GM23338 (cell line): ENCODE results near the gene SLC8B1. TPM values are rescaled to one million over a fixed set of nuclear protein-coding genes. Genes with fewer than 3 reads are reported as not detected.

ENCODE experiments used
- ATAC-seq: fragments of 200-7000 bp; cut with Tn5 transposase; 3 replicates; pipeline ENCODE4 v1.9.1; 2020
- DNase-seq: peaks from one replicate; pipeline ENCODE4 v3.0.0-alpha.2; 2015; ENCODE audit warnings: low spot score
- H2AFZ ChIP-seq: fragments of 200-600 bp; sonication (generic); 2 replicates; pipeline ENCODE4 v1.8.0; 2016; ENCODE audit warnings: antibody characterized with exemption, mild to moderate bottlenecking, moderate library complexity
- H3F3A ChIP-seq: fragments of 200-600 bp; sonication (generic); replicated peaks from 2 replicates; pipeline ENCODE4 v1.8.0; 2017; ENCODE audit warnings: antibody characterized with exemption, mixed run types, low read depth
- H3K27ac ChIP-seq: fragments of 200-600 bp; sonication (generic); 2 replicates; pipeline ENCODE4 v1.6.1; 2016; ENCODE audit warnings: low read depth
- H3K27me3 ChIP-seq: fragments of 200-600 bp; sonication (generic); 2 replicates; pipeline ENCODE4 v1.8.0; 2016; ENCODE audit warnings: mild to moderate bottlenecking, mixed run types, moderate library complexity; ENCODE audit not compliant: insufficient read depth
- H3K36me3 ChIP-seq: fragments of 200-600 bp; sonication (generic); 2 replicates; pipeline ENCODE4 v1.8.0; 2016; ENCODE audit warnings: mild to moderate bottlenecking; ENCODE audit not compliant: insufficient read depth
- H3K4me1 ChIP-seq: fragments of 200-600 bp; sonication (generic); 2 replicates; pipeline ENCODE4 v1.8.0; 2016; ENCODE audit warnings: mild to moderate bottlenecking, moderate library complexity; ENCODE audit not compliant: insufficient read depth
- H3K4me2 ChIP-seq: fragments of 200-600 bp; sonication (generic); 2 replicates; pipeline ENCODE4 v1.7.1; 2017; ENCODE audit warnings: mixed run types
- H3K4me3 ChIP-seq: fragments of 200-600 bp; sonication (generic); 2 replicates; pipeline ENCODE4 v1.6.1; 2016; ENCODE audit warnings: mixed run types
- H3K79me2 ChIP-seq: fragments of 200-600 bp; sonication (generic); replicated peaks from 2 replicates; pipeline ENCODE4 v1.8.0; 2017; ENCODE audit warnings: mild to moderate bottlenecking; ENCODE audit not compliant: insufficient read depth
- H3K9me2 ChIP-seq: fragments of 200-600 bp; sonication (generic); 2 replicates; pipeline ENCODE4 v1.8.0; 2017; ENCODE audit not compliant: insufficient read depth
- H4K20me1 ChIP-seq: fragments of 200-600 bp; sonication (generic); replicated peaks from 2 replicates; pipeline ENCODE4 v1.8.0; 2017; ENCODE audit warnings: mild to moderate bottlenecking; ENCODE audit not compliant: insufficient read depth
- H3K27ac Mint-ChIP-seq: 2 replicates; pipeline ENCODE4 v1.8.0; 2020; ENCODE audit warnings: inconsistent platforms, mild to moderate bottlenecking, moderate library complexity, mixed read lengths
- H3K27me3 Mint-ChIP-seq: 3 replicates; pipeline ENCODE4 v1.8.0; 2022; ENCODE audit warnings: low read depth, mild to moderate bottlenecking, moderate library complexity, mixed read lengths, inconsistent platforms; ENCODE audit not compliant: insufficient read depth, poor library complexity
- H3K36me3 Mint-ChIP-seq: 3 replicates; pipeline ENCODE4 v1.8.0; 2021; ENCODE audit warnings: low read depth, mild to moderate bottlenecking, inconsistent platforms, moderate library complexity, mixed read lengths
- H3K4me1 Mint-ChIP-seq: 3 replicates; pipeline ENCODE4 v1.8.0; 2020; ENCODE audit warnings: mild to moderate bottlenecking, inconsistent platforms, mixed read lengths
- H3K4me3 Mint-ChIP-seq: 3 replicates; pipeline ENCODE4 v1.8.0; 2021; ENCODE audit warnings: moderate library complexity, mild to moderate bottlenecking, inconsistent platforms, mixed read lengths
- H3K9me3 Mint-ChIP-seq: 3 replicates; pipeline ENCODE4 v1.8.0; 2020; ENCODE audit warnings: moderate library complexity, mild to moderate bottlenecking, inconsistent platforms, mixed read lengths
- CREB1 ChIP-seq: fragments of 250-450 bp; sonication (Bioruptor Pico); IDR thresholded peaks from 2 replicates; pipeline ENCODE4 v1.5.0; 2020; ENCODE audit warnings: low read depth, mild to moderate bottlenecking, moderate library complexity
- CTCF ChIP-seq, 2 experiments: fragments of 200-600 bp in 1 of 2; sonication (generic) in 1 of 2; conservative IDR thresholded peaks; 2 replicates each; pipeline versions ENCODE4 v1.5.1 to v1.6.1; 2016 to 2017; ENCODE audit warnings: antibody characterized with exemption in 2 of 2, low read depth in 2 of 2, mild to moderate bottlenecking in 2 of 2, moderate library complexity in 1 of 2
- EZH2 ChIP-seq: fragments of 200-600 bp; sonication (generic); IDR thresholded peaks from one replicate; pipeline ENCODE4 v1.8.0; 2017; ENCODE audit warnings: antibody characterized with exemption, mild to moderate bottlenecking, low read depth; ENCODE audit not compliant: unreplicated experiment
- JUNB ChIP-seq: IDR thresholded peaks from one replicate; pipeline ENCODE4 v1.6.1; 2016; ENCODE audit warnings: antibody characterized with exemption; ENCODE audit not compliant: unreplicated experiment
- POLR2AphosphoS5 ChIP-seq: IDR thresholded peaks from 2 replicates; pipeline ENCODE4 v1.6.1; 2016; ENCODE audit warnings: antibody characterized with exemption, low read depth
- STAT1 ChIP-seq: IDR thresholded peaks from one replicate; pipeline ENCODE4 v1.6.1; 2016; ENCODE audit warnings: antibody characterized with exemption; ENCODE audit not compliant: unreplicated experiment
- ZNF114 ChIP-seq: fragments of 250-450 bp; sonication (Bioruptor Pico); IDR thresholded peaks from 2 replicates; pipeline ENCODE4 v1.5.0; 2020; ENCODE audit warnings: mild to moderate bottlenecking, moderate library complexity
- ZNF331 ChIP-seq: fragments of 250-450 bp; sonication (Bioruptor Pico); IDR thresholded peaks from 2 replicates; pipeline ENCODE4 v1.5.0; 2020; ENCODE audit warnings: low read depth, mild to moderate bottlenecking, moderate library complexity
- ZNF462 ChIP-seq: fragments of 250-450 bp; sonication (Bioruptor Pico); IDR thresholded peaks from 2 replicates; pipeline ENCODE4 v1.5.0; 2020; ENCODE audit warnings: mild to moderate bottlenecking, moderate library complexity
- polyA plus RNA-seq: library from polyadenylated mRNA; unstranded; fragments of >200 nt; fragmentation: Nextera tagmentation; extraction: Ambion mirVana; gene quantifications from 2 replicates; pipeline ENCODE4 v1.2.1, GENCODE V29; 2016
- total RNA-seq: library from RNA; depleted of rRNA; stranded (reverse); fragments of >200 nt; shearing (Covaris generic); gene quantifications from 2 replicates; pipeline ENCODE4 v1.2.3, GENCODE V29; 2014
- TF ChIP-seq, protein P1 (sequence below): IDR thresholded peaks from 2 replicates; pipeline ENCODE4 v1.6.1; 2016; ENCODE audit warnings: antibody characterized with exemption
- TF ChIP-seq, protein P2 (sequence below): IDR thresholded peaks from one replicate; pipeline ENCODE4 v1.6.1; 2018; ENCODE audit warnings: antibody characterized with exemption; ENCODE audit not compliant: unreplicated experiment

The SLC8B1 gene
- total and polyA plus RNA-seq, 2 experiments from 2014 or later, result 6.0 to 8.9 TPM

- TF ChIP-seq CTCF (conservative IDR thresholded peaks at IDR 0.05; ENCODE audit: low read depth in 2 of 2) (no peak), JUNB (no peak), ZNF114 (CRISPR knock-in tag) (no peak), EZH2 (no peak)
Measured at GRCh38 chr12:113285679-113286610, 49.0 kb downstream of the SLC8B1 start (continued).

DNA sequence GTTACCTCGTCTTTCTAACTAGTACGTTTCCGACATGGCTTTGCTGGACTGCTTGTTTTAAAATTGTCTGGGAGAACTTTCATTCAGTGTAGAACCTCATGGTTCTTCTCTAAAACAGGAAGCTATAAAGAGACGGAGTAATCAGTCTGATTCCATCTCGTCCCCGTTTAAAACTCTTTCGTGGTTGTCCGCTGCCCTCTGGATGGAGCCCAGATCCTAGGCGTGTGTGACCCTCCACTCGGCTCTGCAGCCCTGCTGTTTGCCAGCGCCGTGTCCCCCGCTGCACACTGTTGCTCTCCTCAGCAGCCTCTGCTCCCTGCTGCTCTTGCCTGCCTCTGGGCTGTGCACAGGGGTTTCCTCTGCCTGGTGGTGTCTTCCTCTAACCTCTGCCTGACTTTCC lies 50.2 kb downstream of the SLC8B1 start:
- Mint-ChIP-seq H3K27me3 (peaks cover 2% of the 10 kb centered on the region), H3K9me3 (no peaks in the 10 kb centered on the region), H3K4me3 (no peak overlapping the region), H3K27ac (no peak overlapping the region), H3K36me3 (peaks cover 6% of the 10 kb centered on the region), H3K4me1 (peaks cover 5% of the 10 kb centered on the region; the same call in 1 of the 3 replicates)
- H3K27me3 ChIP-seq, result no peaks in the 10 kb centered on the region
- H3K27ac ChIP-seq, result no peak overlapping the region
- no peaks in the 10 kb centered on the region for H3F3A ChIP-seq
- H2AFZ ChIP-seq, result no peak overlapping the region
- no peaks in the 10 kb centered on the region for H4K20me1 ChIP-seq
- no peaks in the 10 kb centered on the region for H3K4me1 ChIP-seq
- H3K36me3 ChIP-seq, result no peaks in the 10 kb centered on the region
- no peaks in the 10 kb centered on the region for H3K9me2 ChIP-seq
- DNase-seq (no peak), ATAC-seq (no peak)
- H3K4me2 ChIP-seq, result no peak overlapping the region
- H3K79me2 ChIP-seq, result no peaks in the 10 kb centered on the region
- H3K4me3 ChIP-seq, result no peak overlapping the region
- no peak for TF ChIP-seq CREB1 (CRISPR knock-in tag)
- no peak for TF ChIP-seq ZNF114 (CRISPR knock-in tag)
- no peak for TF ChIP-seq ZNF331 (CRISPR knock-in tag)
- no peak for TF ChIP-seq JUNB
- TF ChIP-seq, protein P1, sequence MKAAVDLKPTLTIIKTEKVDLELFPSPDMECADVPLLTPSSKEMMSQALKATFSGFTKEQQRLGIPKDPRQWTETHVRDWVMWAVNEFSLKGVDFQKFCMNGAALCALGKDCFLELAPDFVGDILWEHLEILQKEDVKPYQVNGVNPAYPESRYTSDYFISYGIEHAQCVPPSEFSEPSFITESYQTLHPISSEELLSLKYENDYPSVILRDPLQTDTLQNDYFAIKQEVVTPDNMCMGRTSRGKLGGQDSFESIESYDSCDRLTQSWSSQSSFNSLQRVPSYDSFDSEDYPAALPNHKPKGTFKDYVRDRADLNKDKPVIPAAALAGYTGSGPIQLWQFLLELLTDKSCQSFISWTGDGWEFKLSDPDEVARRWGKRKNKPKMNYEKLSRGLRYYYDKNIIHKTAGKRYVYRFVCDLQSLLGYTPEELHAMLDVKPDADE, result no peak
- no peak for TF ChIP-seq POLR2AphosphoS5
- no peak for TF ChIP-seq STAT1
- TF ChIP-seq, protein P2, sequence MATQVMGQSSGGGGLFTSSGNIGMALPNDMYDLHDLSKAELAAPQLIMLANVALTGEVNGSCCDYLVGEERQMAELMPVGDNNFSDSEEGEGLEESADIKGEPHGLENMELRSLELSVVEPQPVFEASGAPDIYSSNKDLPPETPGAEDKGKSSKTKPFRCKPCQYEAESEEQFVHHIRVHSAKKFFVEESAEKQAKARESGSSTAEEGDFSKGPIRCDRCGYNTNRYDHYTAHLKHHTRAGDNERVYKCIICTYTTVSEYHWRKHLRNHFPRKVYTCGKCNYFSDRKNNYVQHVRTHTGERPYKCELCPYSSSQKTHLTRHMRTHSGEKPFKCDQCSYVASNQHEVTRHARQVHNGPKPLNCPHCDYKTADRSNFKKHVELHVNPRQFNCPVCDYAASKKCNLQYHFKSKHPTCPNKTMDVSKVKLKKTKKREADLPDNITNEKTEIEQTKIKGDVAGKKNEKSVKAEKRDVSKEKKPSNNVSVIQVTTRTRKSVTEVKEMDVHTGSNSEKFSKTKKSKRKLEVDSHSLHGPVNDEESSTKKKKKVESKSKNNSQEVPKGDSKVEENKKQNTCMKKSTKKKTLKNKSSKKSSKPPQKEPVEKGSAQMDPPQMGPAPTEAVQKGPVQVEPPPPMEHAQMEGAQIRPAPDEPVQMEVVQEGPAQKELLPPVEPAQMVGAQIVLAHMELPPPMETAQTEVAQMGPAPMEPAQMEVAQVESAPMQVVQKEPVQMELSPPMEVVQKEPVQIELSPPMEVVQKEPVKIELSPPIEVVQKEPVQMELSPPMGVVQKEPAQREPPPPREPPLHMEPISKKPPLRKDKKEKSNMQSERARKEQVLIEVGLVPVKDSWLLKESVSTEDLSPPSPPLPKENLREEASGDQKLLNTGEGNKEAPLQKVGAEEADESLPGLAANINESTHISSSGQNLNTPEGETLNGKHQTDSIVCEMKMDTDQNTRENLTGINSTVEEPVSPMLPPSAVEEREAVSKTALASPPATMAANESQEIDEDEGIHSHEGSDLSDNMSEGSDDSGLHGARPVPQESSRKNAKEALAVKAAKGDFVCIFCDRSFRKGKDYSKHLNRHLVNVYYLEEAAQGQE, result no peak
- no peak for TF ChIP-seq ZNF462 (CRISPR knock-in tag)
